ENCODE measurements around the gene FCMR. TPM values are rescaled to one million over a fixed set of nuclear protein-coding genes. Genes with fewer than 3 reads are reported as not detected.

The FCMR gene
- total and polyA plus RNA-seq, 8 donors = 3.3 to 6.7 (median 4.8) TPM; not detected in 2

DNA sequence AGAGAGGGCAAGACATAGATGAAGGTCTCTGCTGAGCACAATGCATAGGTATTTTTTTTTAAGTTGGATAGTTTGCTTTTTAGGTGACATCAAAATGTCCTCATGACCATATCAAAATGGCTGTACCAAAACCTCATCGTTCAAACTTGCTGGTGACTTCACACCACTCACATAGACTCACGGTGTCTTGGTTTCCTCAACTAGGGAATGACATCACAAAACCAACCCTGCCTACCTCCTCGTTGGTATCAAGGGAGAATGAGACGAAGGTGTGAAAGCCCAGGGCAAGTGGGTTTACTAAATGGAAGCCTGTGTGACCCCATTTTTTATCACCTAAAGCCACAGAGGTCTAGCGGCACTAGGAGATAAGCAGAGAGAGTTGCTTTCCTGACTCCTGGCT lies 23.0 kb upstream of the FCMR start:
- H3K4me1 ChIP-seq = peaks cover 17 to 44% (median 22%) of the 10 kb centered on the region in 4 donors
- no peak for DNase-seq
- H3K4me3 ChIP-seq = peak overlapping the region; percentile 24 to 62 (median 48)
- peaks cover 0 to 6% (median 0%) of the 10 kb centered on the region in 3 donors for H3K27me3 ChIP-seq
- intact Hi-C loops (cut with DNase I; ENCODE audit: low total_unique reads) = no loop called here
- peaks cover 0 to 5% (median 0%) of the 10 kb centered on the region in 4 donors for H3K36me3 ChIP-seq
- 23 to 48% (median 30%) methylated on average over 5 of the region's 5 CpGs for WGBS, 5 donors
- H3K9me3 ChIP-seq = no peaks in the 10 kb centered on the region
- no peak for TF ChIP-seq EP300 (IDR thresholded peaks at IDR 0.05)
- TF ChIP-seq, protein P1, sequence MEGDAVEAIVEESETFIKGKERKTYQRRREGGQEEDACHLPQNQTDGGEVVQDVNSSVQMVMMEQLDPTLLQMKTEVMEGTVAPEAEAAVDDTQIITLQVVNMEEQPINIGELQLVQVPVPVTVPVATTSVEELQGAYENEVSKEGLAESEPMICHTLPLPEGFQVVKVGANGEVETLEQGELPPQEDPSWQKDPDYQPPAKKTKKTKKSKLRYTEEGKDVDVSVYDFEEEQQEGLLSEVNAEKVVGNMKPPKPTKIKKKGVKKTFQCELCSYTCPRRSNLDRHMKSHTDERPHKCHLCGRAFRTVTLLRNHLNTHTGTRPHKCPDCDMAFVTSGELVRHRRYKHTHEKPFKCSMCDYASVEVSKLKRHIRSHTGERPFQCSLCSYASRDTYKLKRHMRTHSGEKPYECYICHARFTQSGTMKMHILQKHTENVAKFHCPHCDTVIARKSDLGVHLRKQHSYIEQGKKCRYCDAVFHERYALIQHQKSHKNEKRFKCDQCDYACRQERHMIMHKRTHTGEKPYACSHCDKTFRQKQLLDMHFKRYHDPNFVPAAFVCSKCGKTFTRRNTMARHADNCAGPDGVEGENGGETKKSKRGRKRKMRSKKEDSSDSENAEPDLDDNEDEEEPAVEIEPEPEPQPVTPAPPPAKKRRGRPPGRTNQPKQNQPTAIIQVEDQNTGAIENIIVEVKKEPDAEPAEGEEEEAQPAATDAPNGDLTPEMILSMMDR (IDR thresholded peaks at IDR 0.05) = no peak
- no peak for TF ChIP-seq POLR2AphosphoS5 (IDR thresholded peaks at IDR 0.05)
- TF ChIP-seq POLR2A (IDR thresholded peaks at IDR 0.05) = no peak
- H3K27ac ChIP-seq = peak overlapping the region in 4 of 5 donors; percentile 72 to 85 (median 80)

- DNase-seq = peak; percentile 71 to 75
- H3K27ac ChIP-seq = peak overlapping the region; percentile 58 to 85 (median 79)
- peaks cover 0 to 32% (median 11%) of the 10 kb centered on the region in 4 donors for H3K36me3 ChIP-seq
- no peaks in the 10 kb centered on the region for H3K9me3 ChIP-seq
- H3K4me3 ChIP-seq = peak overlapping the region in 1 of 4 donors; percentile 62
- 16 to 36% (median 20%) methylated on average over 6 of the region's 6 CpGs for WGBS, 5 donors
- peaks cover 0 to 6% (median 0%) of the 10 kb centered on the region in 3 donors for H3K27me3 ChIP-seq
- intact Hi-C loops (cut with DNase I; ENCODE audit: low total_unique reads) = no loop called here
- H3K4me1 ChIP-seq = peaks cover 22 to 58% (median 23%) of the 10 kb centered on the region in 4 donors
- TF ChIP-seq, protein P1 (IDR thresholded peaks at IDR 0.05) = no peak
- TF ChIP-seq POLR2AphosphoS5 (IDR thresholded peaks at IDR 0.05) (peak in 2 of 3 donors; percentile 61 to 73), EP300 (IDR thresholded peaks at IDR 0.05) (no peak), POLR2A (IDR thresholded peaks at IDR 0.05) (no peak)
These were observed 20.2 kb upstream of the FCMR start for GRCh38 chr1:206941766-206942418.

GRCh38 chr1:206940588-206940936 lies 18.8 kb upstream of the FCMR start:
- H3K4me3 ChIP-seq = peak overlapping the region in 1 of 4 donors; percentile 62
- peaks cover 0 to 6% (median 0%) of the 10 kb centered on the region in 3 donors for H3K27me3 ChIP-seq
- peaks cover 0 to 45% (median 15%) of the 10 kb centered on the region in 4 donors for H3K36me3 ChIP-seq
- intact Hi-C loops (cut with DNase I; ENCODE audit: low total_unique reads) = no loop called here
- H3K4me1 ChIP-seq = peaks cover 22 to 60% (median 23%) of the 10 kb centered on the region in 4 donors
- no peak for DNase-seq
- TF ChIP-seq POLR2A (IDR thresholded peaks at IDR 0.05) = no peak
- TF ChIP-seq POLR2AphosphoS5 (IDR thresholded peaks at IDR 0.05) = no peak
- TF ChIP-seq, protein P1 (IDR thresholded peaks at IDR 0.05) = no peak
- no peak for TF ChIP-seq EP300 (IDR thresholded peaks at IDR 0.05)
- H3K27ac ChIP-seq = peak overlapping the region in 4 of 5 donors; percentile 6 to 85 (median 40)
- H3K9me3 ChIP-seq = no peaks in the 10 kb centered on the region
- WGBS, 5 donors = 68 to 88% (median 81%) methylated on average over 3 of the region's 3 CpGs

DNA sequence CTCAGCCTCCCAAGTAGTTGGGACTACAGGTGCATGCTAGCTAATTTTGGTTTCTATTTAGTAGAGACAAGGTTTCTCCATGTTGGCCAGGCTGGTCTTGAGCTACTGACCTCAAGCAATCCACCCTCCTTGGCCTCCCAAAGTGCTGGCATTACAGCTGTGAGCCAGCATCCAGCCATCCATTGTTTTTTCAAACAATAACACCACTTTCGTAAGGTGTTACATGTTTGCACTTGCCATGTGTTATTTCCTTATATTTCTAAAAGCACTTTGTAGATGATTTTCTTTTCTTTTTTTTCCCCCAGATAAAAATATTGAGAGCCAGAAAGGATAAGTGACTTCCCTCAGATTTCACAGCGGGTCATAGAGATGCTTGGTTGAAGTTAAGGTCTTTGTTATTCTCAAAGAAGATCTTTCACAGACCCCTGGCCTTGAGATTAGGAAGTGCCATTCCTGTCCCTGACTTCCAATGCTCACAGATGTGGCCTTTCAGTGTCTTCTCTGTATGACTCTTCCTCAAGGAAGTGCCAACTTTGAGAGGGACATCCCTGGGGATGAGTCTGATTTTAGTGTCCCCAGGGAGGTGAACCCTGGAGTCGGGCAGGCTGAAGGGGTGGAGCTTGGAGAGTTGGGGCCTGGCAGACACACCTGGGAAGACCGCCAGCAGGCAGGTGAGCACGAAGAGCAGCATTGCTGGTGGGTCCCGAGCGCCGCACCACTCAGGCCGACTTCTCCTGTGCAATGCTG lies 18.3 kb upstream of the FCMR start:
- intact Hi-C loops (cut with DNase I; ENCODE audit: low total_unique reads) = no loop called here
- TF ChIP-seq POLR2A (IDR thresholded peaks at IDR 0.05) = no peak
- TF ChIP-seq, protein P1 (IDR thresholded peaks at IDR 0.05) = no peak
- TF ChIP-seq EP300 (IDR thresholded peaks at IDR 0.05) = no peak
- no peak for TF ChIP-seq POLR2AphosphoS5 (IDR thresholded peaks at IDR 0.05)

More for the DNA sequence above, 18.3 kb upstream of the FCMR start:
- Histone ChIP-seq H3K27me3 (peaks cover 0 to 6% (median 0%) of the 10 kb centered on the region in 3 donors), H3K4me1 (peaks cover 22 to 65% (median 23%) of the 10 kb centered on the region in 4 donors), H3K4me3 (peak overlapping the region in 1 of 4 donors; percentile 30), H3K36me3 (peaks cover 0 to 51% (median 17%) of the 10 kb centered on the region in 4 donors), H3K27ac (peak overlapping the region; percentile 6 to 85 (median 22)), H3K9me3 (no peaks in the 10 kb centered on the region)
- 37 to 73% (median 42%) methylated on average over 9 of the region's 9 CpGs for WGBS, 5 donors
- peak in 1 of 2 donors; percentile 66 for DNase-seq

All from stomach (tissue), 9 donors.